Adipose tissue (tissue), 3 donors: ENCODE results near the gene PTX4. TPM values are rescaled to one million over a fixed set of nuclear protein-coding genes. Genes with fewer than 3 reads are reported as not detected.

Experiments used
- H3K27ac ChIP-seq: one replicate; pipeline ENCODE4 v1.5.1; 2013; ENCODE audit warnings: low read depth, low read length
- WGBS, 3 donors: extraction: QIAGEN DNeasy Blood & Tissue Kit; methylation state at CpG; one replicate each; pipeline ENCODE4 v1.1.7; 2013; 5-methylcytosine and 5-hydroxymethylcytosine counted together
- polyA plus RNA-seq, 3 donors: library from polyadenylated mRNA; stranded (reverse); fragments of 200-250 nt; gene quantifications; one replicate each; pipeline ENCODE4 v1.2.3, GENCODE V29; 2013
- donor health status: healthy with polysubstance abuse.
- donor health status: Bipolar disorder and iron deficiency.
- donor health status: healthy.

The PTX4 gene
- polyA plus RNA-seq: under 1 TPM in 1 of 3 donors, not detected in 2; 0.07 TPM

- 54 to 80% (median 62%) methylated on average over 19 of the region's 19 CpGs for WGBS, 3 donors
- no peak within 1 kb of the TSS for H3K27ac ChIP-seq
Measured at GRCh38 chr16:1488619-1489018, at the start of gene PTX4. Gene PTX4 (minus strand): TSS chr16:1488944. CDS start chr16:1488909, 35 bp downstream.

- H3K27ac ChIP-seq: no peak overlapping the region
- 65 to 84% (median 71%) methylated on average over 26 of the region's 26 CpGs for WGBS, 3 donors
Measured at GRCh38 chr16:1537763-1538289, 49.1 kb upstream of the PTX4 start.

GRCh38 chr16:1537138-1537577 lies 48.4 kb upstream of the PTX4 start:
- 68 to 88% (median 73%) methylated on average over 27 of the region's 27 CpGs for WGBS, 3 donors
- no peak overlapping the region for H3K27ac ChIP-seq

- WGBS, 3 donors: 61 to 84% (median 66%) methylated on average over 13 of the region's 13 CpGs
- H3K27ac ChIP-seq: no peak overlapping the region
Measured at GRCh38 chr16:1536601-1537000, 47.9 kb upstream of the PTX4 start.

- WGBS, 3 donors: 54 to 73% (median 56%) methylated on average over 39 of the region's 39 CpGs
- no peak overlapping the region for H3K27ac ChIP-seq
Measured at GRCh38 chr16:1535391-1536291, 46.9 kb upstream of the PTX4 start.

GRCh38 chr16:1534021-1535020 lies 45.6 kb upstream of the PTX4 start:
- WGBS, 3 donors: 23 to 76% (median 31%) methylated on average over 57 of the region's 57 CpGs
- H3K27ac ChIP-seq: no peak overlapping the region

- peak within 1 kb of the TSS; percentile 83 for H3K27ac ChIP-seq
- 16 to 69% (median 17%) methylated on average over 22 to 27 of the region's 27 CpGs for WGBS, 3 donors
Measured at GRCh38 chr16:1533443-1533951, 44.8 kb upstream of the PTX4 start, which contains the start of gene TMEM204. Gene TMEM204 (plus strand): TSS chr16:1533666. CDS start chr16:1534276, 610 bp downstream.

- H3K27ac ChIP-seq: peak overlapping the region; percentile 83
- 52 to 82% (median 67%) methylated on average over 10 of the region's 10 CpGs for WGBS, 3 donors
Measured at GRCh38 chr16:1532771-1533170, 44.0 kb upstream of the PTX4 start.

- H3K27ac ChIP-seq: peak overlapping the region; percentile 83
- 53 to 75% (median 58%) methylated on average over 28 of the region's 28 CpGs for WGBS, 3 donors
Measured at GRCh38 chr16:1532081-1532760, 43.5 kb upstream of the PTX4 start.

GRCh38 chr16:1531638-1531910 lies 42.8 kb upstream of the PTX4 start:
- 73 to 88% (median 79%) methylated on average over 14 of the region's 14 CpGs for WGBS, 3 donors

GRCh38 chr16:1530883-1531637 lies 42.3 kb upstream of the PTX4 start:
- H3K27ac ChIP-seq: peak overlapping the region; percentile 17
- WGBS, 3 donors: 48 to 81% (median 56%) methylated on average over 35 of the region's 35 CpGs

More at GRCh38 chr16:1531638-1531910, 42.8 kb upstream of the PTX4 start:
- peak overlapping the region; percentile 83 for H3K27ac ChIP-seq

- 83 to 87% (median 83%) methylated on average over 25 to 27 of the region's 27 CpGs for WGBS, 3 donors
- H3K27ac ChIP-seq: no peak overlapping the region
Measured at GRCh38 chr16:1530349-1530882, 41.7 kb upstream of the PTX4 start.

- 91 to 94% (median 92%) methylated on average over 29 of the region's 29 CpGs for WGBS, 3 donors
- H3K27ac ChIP-seq: no peak overlapping the region
Measured at GRCh38 chr16:1528921-1529537, 40.3 kb upstream of the PTX4 start.

GRCh38 chr16:1527836-1528811 lies 39.4 kb upstream of the PTX4 start:
- no peak overlapping the region for H3K27ac ChIP-seq

More at GRCh38 chr16:1527836-1528811, 39.4 kb upstream of the PTX4 start:
- WGBS, 3 donors: 41 to 54% (median 45%) methylated on average over 42 of the region's 42 CpGs
